Cardiac fibroblast (primary cell): ENCODE measurements around the gene MAP7.

Source experiments
- DNase-seq, 2 donors: peaks; one replicate each; pipeline versions ENCODE4 v3.0.0 to v3.0.0-alpha.2; 2010; ENCODE audit warnings: low read depth in 2 of 2
- H3K4me3 ChIP-seq, 2 donors: replicated peaks in 1 of 2; 1 replicate in 1 of 2; 2 replicates in 1 of 2; pipeline ENCODE4 v1.5.1; 2011; ENCODE audit warnings: low read depth in 2 of 2, low read length in 2 of 2, mild to moderate bottlenecking in 2 of 2, moderate library complexity in 1 of 2
- TF ChIP-seq, protein P1 (sequence below): IDR thresholded peaks from one replicate; pipeline ENCODE4 v1.5.1; 2011; ENCODE audit warnings: low read depth, mild to moderate bottlenecking, low read length, inconsistent platforms

Gene MAP7

DNA sequence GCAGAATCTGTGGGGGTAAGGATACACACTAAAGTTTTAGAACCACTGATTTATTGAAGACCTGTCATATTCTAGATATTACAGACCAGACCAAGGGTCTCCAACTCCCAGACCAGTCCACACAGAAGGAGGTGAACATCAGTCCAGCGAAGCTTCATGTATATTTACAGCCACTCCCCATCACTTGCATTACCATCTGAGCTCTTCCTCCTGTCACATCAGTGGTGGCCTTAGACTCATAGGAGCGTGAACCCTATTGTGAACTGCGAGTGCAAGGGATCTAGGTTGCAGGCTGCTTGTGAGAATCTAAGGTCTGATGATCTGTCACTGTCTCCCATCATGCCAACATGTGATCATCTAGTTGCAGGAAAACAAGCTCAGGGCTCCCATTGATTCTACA, 255.6 kb downstream of the MAP7 start:
- TF ChIP-seq, protein P1, sequence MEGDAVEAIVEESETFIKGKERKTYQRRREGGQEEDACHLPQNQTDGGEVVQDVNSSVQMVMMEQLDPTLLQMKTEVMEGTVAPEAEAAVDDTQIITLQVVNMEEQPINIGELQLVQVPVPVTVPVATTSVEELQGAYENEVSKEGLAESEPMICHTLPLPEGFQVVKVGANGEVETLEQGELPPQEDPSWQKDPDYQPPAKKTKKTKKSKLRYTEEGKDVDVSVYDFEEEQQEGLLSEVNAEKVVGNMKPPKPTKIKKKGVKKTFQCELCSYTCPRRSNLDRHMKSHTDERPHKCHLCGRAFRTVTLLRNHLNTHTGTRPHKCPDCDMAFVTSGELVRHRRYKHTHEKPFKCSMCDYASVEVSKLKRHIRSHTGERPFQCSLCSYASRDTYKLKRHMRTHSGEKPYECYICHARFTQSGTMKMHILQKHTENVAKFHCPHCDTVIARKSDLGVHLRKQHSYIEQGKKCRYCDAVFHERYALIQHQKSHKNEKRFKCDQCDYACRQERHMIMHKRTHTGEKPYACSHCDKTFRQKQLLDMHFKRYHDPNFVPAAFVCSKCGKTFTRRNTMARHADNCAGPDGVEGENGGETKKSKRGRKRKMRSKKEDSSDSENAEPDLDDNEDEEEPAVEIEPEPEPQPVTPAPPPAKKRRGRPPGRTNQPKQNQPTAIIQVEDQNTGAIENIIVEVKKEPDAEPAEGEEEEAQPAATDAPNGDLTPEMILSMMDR = no peak
- no peak for DNase-seq
- H3K4me3 ChIP-seq = no peak overlapping the region
